DMS153 treated with DMSO at 0.1 percent for 48 hours (cell line): Measurements from ENCODE around the gene HOXD3.

Experiments used
- DNase-seq: peaks from one replicate; lab custom pipeline; 2025; ENCODE audit not compliant: unreplicated experiment; lab: John Stamatoyannopoulos, UW

Gene HOXD3

GRCh38 chr2:176148751-176149421 lies 8.2 kb upstream of the HOXD3 start:
- no peak for DNase-seq

- DNase-seq, result no peak
Observed at GRCh38 chr2:176149481-176149938, 7.6 kb upstream of the HOXD3 start.

- DNase-seq, result no peak
Observed at GRCh38 chr2:176149939-176150583, 7.0 kb upstream of the HOXD3 start.

GRCh38 chr2:176150584-176151441 lies 6.3 kb upstream of the HOXD3 start:
- DNase-seq, result no peak

- no peak for DNase-seq
Observed at GRCh38 chr2:176151442-176152287, 5.4 kb upstream of the HOXD3 start, which contains the start of gene HOXD4. TSS of gene HOXD4 (plus strand) at chr2:176151550. CDS start at chr2:176151634, 84 bp downstream.

- no peak for DNase-seq
Observed at GRCh38 chr2:176152350-176153181, 4.5 kb upstream of the HOXD3 start.

- no peak for DNase-seq
Observed at GRCh38 chr2:176154576-176155252, 2.4 kb upstream of the HOXD3 start.

GRCh38 chr2:176155356-176156044 lies 1.6 kb upstream of the HOXD3 start:
- no peak for DNase-seq

- no peak for DNase-seq
Observed at GRCh38 chr2:176156301-176156806, 753 bp upstream of the HOXD3 start.

GRCh38 chr2:176157499-176158185 lies 535 bp downstream of the HOXD3 start:
- DNase-seq, result no peak

GRCh38 chr2:176158186-176158591 lies 1.1 kb downstream of the HOXD3 start:
- no peak for DNase-seq

GRCh38 chr2:176158855-176159662 lies 2.0 kb downstream of the HOXD3 start:
- no peak for DNase-seq

- DNase-seq, result no peak
Observed at GRCh38 chr2:176159663-176160250, 2.6 kb downstream of the HOXD3 start.

GRCh38 chr2:176160251-176160985 lies 3.3 kb downstream of the HOXD3 start:
- DNase-seq, result no peak

GRCh38 chr2:176160986-176161824 lies 4.1 kb downstream of the HOXD3 start:
- DNase-seq, result no peak
